HG02759 (cell line): ENCODE measurements around the gene CDC37L1.
A peak's percentile ranks its signal among the peaks of the same experiment; 100 is the strongest.
"Not testable (repeated sequence)": the region's sequence is repeated elsewhere in the genome, so short reads cannot be mapped to it uniquely, and the experiment has no call there.

Experiments
- ATAC-seq: cut with Tn5 transposase; IDR thresholded peaks from one replicate; pipeline ENCODE4 v1.9.1; 2021; ENCODE audit warnings: mild to moderate bottlenecking, moderate library complexity; ENCODE audit not compliant: unreplicated experiment

The CDC37L1 gene

DNA sequence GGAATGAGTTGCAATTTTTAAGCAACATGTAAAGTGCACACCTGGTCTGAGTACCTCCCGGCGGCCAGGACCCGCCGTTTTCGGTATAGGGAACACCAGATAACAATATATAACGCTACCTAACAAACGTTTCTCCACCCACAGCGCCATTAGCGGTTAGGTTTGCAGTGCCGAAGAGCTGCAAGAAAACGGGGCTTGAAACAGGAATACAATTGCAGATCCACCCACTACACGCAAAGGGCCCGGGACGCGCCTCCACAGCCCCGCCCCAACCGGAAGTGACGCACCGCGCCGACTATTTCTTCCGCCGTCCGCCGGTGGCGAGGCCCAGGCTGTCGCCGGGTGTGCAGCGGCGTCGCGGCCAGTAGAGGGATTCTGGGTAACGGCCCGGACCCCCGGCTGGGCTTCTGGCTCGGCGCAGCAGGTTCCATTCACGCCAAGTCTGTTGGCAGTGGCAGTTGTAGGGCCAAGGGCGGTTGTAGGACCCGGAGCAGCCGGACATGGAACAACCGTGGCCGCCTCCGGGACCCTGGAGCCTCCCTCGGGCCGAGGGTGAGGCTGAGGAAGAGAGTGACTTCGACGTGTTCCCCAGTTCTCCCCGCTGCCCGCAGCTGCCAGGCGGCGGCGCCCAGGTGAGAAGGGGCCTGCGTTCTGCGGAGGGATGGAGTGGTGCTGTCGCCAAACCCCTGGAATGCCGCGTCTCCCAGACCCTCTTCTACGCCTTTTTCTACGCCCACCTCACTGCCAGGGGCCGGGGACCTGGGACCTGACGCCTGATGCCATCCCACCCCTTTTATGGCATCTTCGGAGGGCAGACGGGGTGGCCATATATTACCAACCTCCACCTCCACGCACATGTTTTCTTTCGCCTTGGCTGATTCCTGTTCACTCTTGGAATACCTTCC is at the start of gene CDC37L1:
Gene CDC37L1 (plus strand): TSS at position 302 of the 905 bp plus-strand sequence. CDS start 199 bp downstream, at position 501.
- ATAC-seq = peak; percentile 97

DNA sequence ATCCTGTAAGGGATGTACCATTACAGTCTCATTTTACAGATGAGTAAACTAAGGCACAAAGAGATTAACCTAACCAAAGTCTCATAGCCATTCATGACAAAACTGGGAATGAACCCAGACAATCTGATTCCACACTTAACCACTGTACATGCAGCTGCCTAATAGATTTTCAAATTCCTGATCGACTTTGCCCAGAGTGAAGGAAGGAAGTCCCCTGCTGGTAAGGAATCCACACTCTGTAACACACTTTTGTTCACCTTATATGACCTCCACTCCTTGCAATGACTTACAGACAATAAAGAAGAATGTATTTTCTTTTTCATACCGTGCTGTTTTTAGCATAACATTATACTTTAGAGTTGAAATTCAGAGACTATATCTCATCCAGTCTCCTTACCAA is 48.5 kb upstream of the CDC37L1 start:
- ATAC-seq = no peak

DNA sequence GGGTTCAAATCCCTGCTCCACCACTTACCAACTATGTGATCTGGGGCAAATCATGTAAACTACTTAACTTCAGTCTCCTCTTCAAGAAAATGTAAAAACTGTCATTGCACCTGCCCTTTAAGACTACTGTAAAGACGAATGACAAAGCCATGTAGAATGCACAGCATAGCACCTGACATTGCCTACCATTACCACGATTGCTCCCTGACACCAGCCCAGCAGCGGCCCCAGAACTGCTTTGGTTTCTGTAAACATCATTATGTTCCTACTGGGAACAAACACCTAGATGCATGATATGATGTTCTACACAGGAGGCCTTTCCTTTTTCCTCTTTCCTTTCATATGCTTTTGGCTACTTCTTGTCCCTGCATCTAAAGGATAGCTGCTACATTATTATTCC is 40.4 kb upstream of the CDC37L1 start:
- no peak for ATAC-seq

DNA sequence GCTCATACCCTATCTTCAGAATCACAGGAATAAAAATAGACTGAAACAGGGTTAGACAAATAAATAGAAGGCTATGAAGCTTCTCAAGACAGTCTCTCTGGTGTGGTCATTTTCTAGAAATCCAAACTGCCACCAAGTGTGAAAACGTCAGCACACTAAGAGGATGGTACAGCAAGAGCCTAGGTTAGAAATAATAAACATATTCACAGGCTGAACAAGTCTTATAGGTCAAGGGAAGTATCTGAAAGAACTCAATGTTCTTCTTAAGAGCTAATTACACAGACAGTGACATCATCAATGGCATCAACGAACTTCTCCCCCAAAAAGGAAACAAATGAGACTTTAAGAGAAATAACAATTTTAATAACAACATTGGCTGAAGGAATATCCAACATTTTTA is 39.9 kb upstream of the CDC37L1 start:
- no peak for ATAC-seq

DNA sequence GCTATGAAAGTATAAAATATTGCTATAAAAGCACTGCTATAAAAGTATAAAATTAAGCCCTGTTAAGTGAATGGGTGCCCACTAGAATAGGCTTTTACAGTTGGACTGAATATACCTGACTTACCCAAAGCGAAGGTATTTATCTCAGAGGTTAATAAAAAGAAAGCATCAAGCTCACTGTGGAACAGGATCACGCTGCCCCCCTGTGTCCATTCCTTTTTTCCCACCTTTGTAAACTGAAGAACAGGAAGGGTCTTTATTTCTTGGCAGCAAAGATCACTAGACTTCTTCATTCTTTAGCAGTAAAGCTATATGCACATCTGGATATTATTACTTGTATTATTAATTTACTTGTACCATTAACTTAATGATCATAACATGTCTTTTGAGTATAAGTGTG is 39.3 kb upstream of the CDC37L1 start:
- no peak for ATAC-seq

DNA sequence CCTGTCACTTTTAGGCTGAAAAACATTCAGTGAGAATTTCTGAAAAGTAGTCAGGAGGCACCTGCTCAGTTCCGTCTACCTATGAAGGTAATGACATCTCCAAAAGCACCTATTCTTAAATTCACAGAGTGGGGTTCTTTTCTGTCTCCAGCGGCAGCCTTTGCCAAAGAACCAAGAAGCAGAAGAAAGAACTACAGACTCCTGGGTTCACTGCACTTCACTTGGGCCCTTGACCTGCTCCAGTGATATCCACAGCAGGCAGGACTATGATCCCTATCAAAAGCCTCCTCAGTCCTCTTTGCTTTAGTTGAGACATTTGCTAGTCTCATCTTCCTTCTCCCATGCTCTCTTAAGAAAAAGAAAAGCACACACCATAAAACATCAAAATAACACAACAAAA is 37.0 kb upstream of the CDC37L1 start:
- no peak for ATAC-seq

DNA sequence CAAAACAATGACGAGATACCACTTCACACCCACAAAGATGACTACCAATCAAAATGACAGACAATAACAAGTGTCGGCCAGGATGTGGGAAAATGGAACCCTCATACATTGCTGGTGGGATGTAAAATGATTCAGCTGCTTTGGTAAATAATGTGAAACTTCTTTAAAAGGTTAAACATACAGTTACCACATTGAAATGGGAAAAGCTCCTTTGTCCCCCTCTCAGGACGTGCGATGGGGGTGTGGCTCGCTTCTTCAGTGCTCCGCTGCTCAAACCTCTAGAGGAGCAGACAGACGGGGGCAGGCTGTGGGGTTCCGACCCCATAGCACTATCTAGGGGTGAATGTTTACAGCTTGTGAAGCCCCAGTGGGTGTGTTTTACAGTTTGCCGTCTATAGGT is 25.3 kb upstream of the CDC37L1 start:
- no peak for ATAC-seq

DNA sequence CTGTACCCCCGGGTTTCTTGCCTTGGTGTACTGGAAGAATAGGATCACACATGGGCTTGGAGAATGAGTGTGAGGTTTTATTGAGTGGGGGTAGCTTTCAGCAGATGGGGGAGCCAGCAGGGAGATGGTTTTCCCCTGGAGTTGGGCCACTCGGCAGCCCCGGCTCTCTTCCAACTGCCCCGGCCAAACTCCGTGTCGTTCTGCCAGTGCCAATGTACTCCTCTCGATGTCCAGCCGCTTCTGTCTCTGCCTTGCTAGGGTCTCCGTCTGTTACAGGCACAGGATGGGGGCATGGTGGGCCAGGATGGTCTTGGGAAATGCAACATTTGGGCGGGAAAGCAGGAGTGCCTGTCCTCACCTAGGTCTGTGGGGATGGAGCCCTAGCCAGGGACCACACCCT is 24.8 kb upstream of the CDC37L1 start:
- no peak for ATAC-seq

DNA sequence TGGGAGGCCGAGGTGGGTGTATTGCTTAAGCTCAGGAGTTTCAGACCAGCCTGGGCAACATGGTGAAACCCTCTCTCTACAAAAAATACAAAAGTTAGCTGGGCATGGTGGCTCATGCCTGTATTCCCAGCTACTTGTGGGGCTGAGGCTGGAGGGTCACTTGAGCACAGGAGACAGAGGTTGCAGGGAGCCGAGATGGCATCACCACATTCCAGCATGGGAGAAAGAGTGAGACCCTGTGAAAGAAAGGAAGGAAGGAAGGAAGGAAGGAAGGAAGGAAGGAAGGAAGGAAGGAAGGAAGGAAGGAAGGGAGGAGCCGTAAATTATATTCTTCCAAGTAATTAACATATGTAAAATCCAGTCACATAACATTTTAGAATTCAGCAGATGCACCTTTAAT is 23.2 kb upstream of the CDC37L1 start:
- not testable (repeated sequence) for ATAC-seq

DNA sequence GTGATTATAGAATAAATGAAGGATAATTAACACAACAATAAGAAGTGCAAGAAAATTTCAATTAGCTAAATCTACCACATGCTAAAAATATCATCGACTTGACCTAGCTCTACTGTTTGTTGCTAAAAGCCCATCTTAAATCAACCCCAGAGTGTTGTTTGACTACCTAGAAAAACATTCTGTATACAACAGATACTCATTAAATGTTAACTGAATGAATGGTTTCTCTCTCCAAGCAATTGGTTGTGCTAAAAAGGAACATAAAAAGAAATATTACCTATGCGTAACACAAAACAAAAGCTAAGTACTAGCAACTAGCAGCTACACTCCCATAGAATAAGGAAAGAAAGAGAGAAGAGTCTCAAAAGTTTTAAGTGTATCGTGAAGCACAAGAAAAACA is 22.7 kb upstream of the CDC37L1 start:
- ATAC-seq = no peak

DNA sequence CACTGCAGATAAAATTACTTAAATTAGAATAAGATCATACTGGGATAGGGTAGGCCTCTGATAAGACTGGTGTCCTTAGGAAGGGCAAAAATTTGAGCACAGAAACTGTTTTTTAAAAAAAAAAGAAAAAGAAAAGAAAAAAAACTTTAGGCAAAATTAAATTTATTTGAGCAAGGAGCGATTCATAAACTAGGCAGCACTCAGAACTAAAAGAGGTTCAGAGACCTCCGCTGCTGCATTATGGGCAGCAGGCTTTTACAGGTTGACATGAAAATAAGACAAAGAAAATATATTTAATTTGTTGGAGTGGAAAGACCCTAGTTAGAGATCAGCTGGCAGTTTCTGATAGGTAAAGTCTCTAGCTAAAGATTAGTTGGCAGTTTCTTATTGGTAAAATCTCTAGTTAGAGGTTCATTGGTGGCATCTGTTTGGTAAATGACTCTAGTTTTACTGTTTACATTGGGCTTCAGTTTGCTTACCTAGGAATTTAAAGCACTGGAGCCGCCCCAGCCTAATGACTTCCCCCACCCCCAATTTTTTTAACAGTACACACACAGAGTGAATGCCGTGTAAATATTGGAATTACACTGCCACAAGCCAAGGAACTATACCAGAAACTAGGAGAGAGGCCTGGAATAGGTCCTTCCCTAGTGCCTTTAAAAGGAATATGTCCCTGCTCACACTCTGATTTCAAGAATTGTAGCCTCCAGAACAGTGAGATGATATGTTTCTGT is 21.8 kb upstream of the CDC37L1 start:
- ATAC-seq = no peak

DNA sequence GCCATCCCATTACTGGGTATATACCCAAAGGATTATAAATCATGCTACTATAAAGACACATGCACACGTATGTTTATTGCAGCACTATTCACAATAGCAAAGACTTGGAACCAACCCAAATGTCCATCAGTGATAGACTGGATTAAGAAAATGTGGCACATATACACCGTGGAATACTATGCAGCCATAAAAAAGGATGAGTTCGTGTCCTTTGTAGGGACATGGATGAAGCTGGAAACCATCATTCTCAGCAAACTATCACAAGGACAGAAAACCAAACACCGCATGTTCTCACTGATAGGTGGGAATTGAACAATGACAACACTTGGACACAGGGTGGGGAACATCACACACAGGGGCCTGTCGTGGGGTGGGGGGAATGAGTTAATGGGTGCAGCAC is 18.7 kb upstream of the CDC37L1 start:
- not testable (repeated sequence) for ATAC-seq

DNA sequence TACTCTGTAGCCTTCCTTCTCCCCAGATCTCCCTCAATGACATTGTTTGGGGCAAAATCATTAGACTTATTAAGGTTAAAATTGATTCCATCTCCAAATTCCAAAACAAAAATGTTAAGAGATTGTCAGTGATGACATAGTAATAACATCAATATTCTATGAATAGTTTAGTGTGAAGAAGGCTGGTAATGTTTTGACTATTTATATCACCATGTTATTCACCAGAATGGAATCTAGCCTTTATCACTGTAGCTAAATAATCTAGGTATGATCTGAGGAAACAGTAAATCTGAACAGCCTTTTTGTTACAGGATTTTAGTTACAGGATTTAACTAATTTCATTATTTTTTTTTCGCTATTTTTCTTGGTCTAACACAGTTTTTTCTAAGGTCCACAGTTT is 18.2 kb upstream of the CDC37L1 start:
- no peak for ATAC-seq

DNA sequence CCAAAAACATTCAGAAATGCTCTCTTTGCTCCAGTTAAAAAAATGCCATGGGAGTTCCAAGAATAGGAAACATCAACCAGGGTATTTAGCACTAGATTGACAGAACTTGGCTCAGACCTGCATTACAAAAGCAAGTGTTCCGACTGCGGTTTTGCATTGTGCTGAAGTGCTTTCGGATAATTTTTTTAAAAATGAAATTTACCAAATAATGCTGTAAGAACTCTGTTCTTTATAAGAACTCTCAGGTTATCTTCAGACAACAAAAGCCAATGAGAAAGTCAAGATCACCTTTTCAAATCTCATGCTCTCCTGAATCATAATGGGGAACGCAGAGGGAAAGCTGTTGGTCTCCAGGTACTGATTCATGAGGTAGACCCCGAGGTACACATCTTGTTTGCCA is 17.8 kb upstream of the CDC37L1 start:
- no peak for ATAC-seq

DNA sequence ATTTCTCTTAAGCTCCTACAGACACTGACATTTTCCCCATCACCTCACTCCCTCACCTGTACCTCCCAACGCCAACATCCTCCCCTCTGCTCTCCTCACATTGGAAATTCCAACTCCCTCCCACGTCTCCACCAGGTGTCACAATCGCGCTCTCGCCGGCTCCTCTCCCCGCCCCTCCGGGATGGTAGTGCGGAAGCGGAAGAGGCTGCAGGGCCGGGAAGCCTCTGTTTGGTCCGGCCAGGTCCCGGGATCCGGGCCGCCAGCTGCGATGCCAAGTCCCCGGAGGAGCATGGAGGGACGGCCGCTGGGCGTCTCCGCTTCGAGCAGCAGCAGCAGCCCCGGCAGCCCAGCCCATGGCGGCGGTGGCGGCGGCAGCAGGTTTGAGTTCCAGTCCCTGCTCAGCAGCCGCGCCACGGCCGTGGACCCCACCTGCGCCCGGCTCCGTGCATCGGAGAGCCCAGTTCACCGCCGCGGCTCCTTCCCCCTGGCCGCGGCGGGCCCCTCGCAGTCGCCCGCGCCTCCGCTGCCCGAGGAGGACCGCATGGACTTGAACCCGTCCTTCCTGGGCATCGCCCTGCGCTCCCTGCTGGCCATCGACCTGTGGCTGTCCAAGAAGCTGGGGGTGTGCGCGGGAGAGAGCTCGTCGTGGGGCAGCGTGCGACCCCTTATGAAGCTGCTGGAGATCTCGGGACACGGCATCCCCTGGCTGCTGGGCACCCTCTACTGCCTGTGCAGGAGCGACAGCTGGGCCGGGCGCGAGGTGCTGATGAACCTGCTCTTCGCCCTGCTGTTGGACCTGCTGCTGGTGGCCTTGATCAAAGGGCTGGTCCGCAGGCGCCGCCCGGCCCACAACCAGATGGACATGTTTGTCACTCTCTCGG is 17.0 kb upstream of the CDC37L1 start, which contains the start of gene PLPP6:
Gene PLPP6 (plus strand): TSS at position 187 of the 881 bp plus-strand sequence. CDS start 82 bp downstream, at position 269.
- peak; percentile 92 for ATAC-seq

DNA sequence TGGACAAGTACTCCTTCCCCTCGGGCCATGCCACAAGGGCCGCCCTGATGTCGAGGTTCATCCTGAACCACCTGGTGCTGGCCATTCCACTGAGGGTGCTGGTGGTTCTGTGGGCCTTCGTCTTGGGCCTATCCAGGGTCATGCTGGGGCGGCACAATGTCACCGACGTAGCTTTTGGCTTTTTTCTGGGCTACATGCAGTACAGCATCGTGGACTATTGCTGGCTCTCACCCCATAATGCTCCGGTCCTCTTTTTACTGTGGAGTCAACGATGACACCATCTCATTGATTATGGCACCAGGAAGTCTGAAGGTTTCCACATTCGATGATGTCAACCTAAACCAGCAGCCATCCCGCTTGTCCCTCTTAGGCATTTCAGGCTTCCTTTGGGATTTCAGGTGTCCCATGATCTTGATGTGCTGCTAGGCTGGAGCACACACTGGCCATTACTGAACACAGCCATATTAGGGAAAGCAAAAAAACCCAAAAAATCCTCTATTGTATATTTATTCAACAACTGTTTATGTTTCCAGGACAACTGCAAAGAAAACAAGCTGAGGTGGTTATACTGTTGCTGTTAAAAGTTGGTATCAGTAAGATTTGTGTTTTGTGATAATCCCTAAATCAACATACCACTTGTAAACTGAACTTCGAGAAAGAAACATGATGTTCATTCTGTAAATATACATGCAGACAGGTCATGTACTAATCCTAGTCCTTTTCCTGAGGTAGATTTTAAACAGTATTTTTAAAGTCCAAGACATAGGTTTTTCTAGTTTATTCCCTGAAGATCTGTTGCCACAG is 16.2 kb upstream of the CDC37L1 start:
- ATAC-seq = no peak

DNA sequence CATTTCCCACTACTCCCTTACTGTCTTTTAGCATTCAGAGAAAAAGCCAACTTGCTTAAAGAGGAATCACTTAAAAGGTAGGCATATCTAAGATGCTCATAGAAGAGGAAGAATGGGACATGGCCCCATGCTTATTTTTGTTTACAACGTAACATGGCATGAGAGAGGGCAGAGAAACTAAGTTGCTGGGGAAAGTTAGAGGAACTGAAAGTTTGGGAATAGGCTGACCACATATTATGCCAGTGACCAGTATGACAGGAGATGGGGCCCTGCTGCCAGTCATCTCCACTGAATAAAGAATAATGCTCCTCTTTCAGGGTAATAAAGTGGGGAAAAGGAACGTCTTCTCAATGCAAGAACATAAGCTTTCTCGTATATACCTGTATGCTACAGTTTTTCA is 15.4 kb upstream of the CDC37L1 start:
- no peak for ATAC-seq

DNA sequence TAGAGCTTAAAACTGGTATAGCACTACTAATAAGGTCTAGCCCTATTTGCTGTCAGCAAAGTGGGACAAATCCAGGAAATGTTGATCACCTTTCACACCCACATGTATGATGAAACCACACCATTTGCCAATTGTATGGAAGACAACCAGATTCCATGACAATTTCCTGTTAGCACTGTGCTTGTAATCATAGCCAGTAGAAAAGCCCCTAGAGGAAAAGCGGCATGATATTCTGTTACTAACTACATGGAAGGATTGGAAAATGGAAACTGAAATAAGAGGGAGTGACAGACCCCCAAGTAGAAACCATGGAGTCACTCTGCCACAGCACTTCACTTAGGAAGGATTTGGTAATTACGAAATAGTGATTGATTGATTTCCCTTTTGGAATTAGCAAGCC is 14.0 kb upstream of the CDC37L1 start:
- ATAC-seq = no peak

DNA sequence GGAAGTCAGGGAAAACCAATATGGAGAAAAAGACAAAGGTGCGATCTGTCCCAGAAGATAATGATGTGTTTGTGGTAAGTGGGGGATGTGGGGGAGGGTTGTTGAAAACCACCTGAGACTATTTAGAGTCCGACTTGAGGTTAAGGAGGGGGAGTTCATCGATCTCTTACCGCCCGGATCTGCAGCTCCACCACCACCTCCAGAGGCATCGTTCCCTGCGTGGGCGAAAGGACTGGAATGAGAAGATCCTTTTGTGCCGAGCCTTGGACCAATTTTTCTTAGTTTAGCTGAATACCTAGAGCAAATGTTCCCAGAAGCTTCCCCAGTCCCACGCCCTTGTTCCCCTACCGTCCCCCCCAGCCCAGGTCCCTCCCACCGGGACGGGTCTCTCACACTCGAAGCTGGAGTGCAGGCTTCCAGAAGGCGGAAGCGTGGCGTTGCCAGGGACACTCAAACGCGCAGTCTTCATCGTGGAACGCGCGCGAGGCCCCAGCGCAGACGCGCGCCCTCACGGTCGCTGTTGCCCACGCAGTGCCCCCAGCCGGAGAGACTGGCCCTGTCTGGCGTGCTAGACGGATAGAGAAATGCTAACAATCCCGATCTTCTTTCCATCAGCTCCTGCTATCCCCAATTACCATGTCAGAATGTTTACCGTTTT is 13.2 kb upstream of the CDC37L1 start, which contains the start of gene SPATA6L:
Gene SPATA6L (minus strand): TSS at position 439 of the 658 bp plus-strand sequence. CDS start 230 bp downstream, at position 209.
- peak; percentile 46 for ATAC-seq
